ENCODE data around the gene TYW3.
"Not testable (repeated sequence)": the region's sequence is repeated elsewhere in the genome, so short reads cannot be mapped to it uniquely, and the experiment has no call there.

TYW3 gene

DNA sequence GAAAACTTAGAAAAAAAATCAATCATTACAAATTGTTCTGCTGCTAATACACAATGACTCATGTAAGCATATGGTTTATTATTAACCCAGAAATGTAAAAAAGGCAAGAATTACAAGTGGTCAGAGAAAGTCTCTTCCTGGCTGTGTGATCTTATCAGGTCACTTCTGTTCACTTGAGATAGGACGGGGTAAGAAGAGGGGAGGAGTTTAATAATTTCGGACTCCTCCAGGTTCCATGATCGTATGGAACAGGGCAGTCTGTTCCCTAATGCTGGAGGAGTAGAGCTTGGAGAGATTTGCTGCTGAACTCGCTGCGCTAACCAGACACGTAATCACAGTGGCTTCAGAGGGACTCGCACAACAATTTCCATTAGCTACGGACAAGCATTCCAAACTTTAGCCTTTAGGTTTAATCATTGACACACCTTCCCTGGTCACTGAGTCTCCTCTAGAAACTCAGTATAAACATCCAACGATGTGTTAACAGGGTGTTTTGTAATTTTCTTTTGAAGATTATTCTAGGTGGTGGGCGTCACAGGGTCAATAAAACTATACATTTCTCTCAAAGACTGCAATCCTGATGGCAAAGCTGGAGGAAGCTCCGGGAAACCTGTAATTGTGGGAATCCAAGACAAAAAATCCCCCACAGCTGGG, 1.4 kb upstream of the TYW3 start:
- no peak for DNase-seq (ENCODE audit: low read depth)

DNA sequence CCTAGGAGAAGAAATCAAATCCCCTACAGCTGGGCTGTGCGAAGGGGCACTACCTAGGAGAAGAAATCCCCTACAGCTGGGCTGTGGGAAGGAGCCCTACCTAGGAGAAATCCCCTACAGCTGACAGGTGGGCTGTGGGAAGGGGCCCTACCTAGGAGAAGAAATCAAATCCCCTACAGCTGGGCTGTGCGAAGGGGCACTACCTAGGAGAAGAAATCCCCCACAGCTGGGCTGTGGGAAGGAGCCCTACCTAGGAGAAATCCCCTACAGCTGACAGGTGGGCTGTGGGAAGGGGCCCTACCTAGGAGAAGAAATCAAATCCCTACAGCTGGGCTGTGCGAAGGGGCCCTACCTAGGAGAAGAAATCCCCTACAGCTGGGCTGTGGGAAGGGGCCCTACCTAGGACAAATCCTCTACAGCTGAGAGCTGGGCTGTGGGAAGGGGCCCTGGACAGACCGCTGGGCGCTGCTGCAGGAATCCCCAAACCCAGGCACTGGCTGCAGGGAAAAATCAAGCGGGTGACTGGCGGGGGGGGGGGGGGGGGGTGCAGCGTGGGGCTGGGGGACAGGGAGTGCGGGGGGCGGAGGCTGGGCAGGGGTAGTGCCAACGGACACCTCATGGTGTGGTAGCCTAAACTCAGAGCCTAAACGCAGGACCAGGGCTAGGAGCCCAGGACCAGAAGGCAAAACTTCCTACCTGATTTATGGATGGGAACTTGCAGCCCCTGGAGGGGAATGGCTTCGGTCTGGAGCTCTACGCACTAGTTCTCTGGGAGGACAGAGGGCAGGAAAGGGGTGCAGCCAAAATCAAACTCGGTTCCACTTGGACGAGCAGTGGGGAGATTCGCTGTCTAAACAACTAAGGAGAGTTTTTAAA, 643 bp upstream of the TYW3 start:
- not testable (repeated sequence) for DNase-seq (ENCODE audit: low read depth)

- no peak for DNase-seq (ENCODE audit: low read depth)
Observed at GRCh38 chr1:74733604-74734484, 892 bp downstream of the TYW3 start.

DNA sequence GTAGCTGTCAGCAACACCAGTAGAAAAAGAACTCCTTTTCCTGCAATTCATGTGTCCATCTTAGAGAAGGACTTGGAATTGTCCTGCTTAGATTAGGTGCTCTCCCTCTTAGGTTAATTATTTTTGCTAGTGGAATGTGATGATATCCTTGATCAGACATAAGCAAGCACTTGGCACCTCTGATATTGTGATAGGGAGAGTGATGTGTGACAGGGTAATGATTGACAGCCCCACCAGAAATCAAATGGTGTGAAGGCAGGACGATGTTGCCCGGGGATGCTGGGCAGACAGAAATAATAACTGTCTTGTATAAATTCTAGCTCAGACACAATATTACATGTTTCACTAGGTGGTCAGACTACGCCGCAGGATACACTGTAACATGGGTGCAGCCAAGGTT, 4.4 kb downstream of the TYW3 start:
- DNase-seq (ENCODE audit: low read depth) = no peak

GRCh38 chr1:74740307-74740980, 7.5 kb downstream of the TYW3 start:
- DNase-seq (ENCODE audit: low read depth) = not testable (repeated sequence)

- not testable (repeated sequence) for DNase-seq (ENCODE audit: low read depth)
Observed at GRCh38 chr1:74745247-74745646, 12.3 kb downstream of the TYW3 start.

DNA sequence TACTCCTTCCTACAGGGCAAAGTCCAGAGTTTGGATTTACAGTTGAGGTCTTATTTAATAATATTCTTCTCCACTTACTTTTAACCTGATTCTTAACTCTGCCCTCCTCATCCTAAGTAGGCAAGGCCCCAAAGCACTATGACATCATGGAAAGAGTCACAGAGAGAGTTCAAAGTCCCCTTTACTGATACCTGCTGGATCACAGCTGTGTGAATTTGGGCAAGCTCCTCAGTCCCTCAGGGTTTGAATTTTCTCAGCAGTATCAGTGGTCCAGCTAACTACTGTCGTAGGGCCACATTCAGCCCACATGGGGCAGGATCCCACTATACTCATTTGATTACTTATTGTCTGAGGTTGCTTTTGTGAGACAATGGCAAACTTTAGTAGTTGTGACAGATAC, 16.0 kb downstream of the TYW3 start:
- DNase-seq (ENCODE audit: low read depth) = no peak

DNA sequence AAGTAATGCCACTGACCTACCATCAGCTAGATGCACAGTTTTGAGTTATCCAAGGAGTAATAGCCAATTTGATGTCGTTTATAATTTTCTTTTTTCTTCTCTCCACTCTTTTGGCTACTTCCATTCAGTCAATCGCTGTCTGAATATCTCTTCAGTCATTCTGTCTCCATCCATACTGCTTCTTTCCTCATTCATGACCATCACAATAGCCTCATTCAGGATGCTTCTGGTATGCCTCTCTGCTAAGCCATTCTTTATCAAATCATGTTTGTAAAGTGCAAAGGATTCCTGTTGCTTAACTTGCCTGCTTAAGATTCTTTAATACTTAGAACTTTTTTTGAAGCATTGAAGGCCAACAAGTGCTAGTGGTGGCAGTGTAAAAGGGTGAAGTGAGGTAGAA, 20.2 kb downstream of the TYW3 start:
- no peak for DNase-seq (ENCODE audit: low read depth)

- DNase-seq (ENCODE audit: low read depth) = no peak
Observed at GRCh38 chr1:74755475-74755874, 22.5 kb downstream of the TYW3 start.

DNA sequence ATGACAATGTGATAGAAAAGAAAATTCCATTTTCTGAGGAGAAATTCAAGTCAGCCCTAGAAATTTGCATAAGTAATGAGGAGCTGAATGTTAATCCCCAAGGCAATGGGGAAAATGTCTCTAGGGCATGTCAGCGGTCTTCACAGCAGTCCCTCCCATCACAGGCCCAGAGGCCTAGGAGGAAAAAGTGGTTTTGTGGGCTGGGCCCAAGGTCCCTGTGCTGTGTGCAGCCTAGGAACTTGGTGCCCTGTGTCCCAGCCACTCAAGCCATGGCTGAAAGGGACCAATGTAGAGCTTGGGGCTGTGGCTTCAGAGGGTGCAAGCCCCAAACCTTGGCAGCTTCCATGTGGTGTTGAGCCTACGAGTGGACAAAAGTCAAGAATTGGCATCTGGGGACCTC, 23.7 kb downstream of the TYW3 start:
- DNase-seq (ENCODE audit: low read depth) = not testable (repeated sequence)

GRCh38 chr1:74763807-74764206, 30.9 kb downstream of the TYW3 start:
- DNase-seq (ENCODE audit: low read depth) = no peak

- no peak for DNase-seq (ENCODE audit: low read depth)
Observed at GRCh38 chr1:74766579-74766978, 33.6 kb downstream of the TYW3 start.

GRCh38 chr1:74767490-74767889, 34.5 kb downstream of the TYW3 start:
- DNase-seq (ENCODE audit: low read depth) = no peak

DNA sequence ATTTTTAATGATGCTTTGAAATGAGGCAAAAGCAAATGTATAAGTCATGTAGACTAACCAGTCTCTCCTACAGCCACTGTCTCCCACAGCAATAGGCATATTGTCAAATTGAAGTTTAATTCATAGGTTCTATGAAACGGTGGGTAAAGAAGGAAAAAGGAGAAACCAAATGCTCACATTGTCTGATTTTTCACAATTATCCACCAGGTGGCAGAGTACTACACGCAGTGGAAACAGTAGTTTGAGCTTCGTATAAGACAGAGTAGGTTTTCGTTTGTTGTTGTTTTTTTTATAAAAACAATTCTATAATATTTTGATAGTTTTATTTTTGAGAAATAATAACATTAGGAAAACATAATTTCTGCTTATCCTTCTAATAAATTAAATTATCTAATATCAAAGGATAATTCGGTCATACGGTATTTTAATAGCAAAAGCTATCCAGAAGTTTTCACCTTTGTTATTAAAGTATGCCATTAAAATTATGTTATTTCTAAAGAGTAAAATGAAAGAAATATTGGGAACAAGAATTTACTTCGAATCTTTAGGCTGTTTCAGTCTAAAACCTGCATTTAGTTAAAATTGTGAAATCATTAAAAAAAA, 39.1 kb downstream of the TYW3 start:
- DNase-seq (ENCODE audit: low read depth) = no peak

- no peak for DNase-seq (ENCODE audit: low read depth)
Observed at GRCh38 chr1:74772945-74773344, 40.0 kb downstream of the TYW3 start.

DNA sequence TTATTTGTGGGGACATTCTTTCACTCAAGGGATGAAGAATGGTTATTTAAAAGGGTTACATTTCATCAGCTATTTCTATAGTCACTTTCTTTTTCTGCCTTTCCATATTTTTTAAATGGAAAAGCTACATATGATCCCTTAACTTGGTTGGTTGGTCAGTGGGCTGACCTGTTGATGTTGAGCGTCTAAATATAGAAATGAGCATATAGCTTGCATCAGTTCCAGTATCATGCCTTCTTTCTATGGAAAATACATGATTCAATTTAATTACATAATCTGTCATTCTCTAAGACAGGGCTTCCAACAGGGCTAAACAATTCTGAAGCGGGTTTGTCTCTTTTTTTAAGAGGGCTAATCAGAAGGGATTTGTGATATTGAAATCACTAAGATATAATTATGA, 40.6 kb downstream of the TYW3 start:
- DNase-seq (ENCODE audit: low read depth) = no peak

- no peak for DNase-seq (ENCODE audit: low read depth)
Observed at GRCh38 chr1:74775735-74776134, 42.8 kb downstream of the TYW3 start.

DNA sequence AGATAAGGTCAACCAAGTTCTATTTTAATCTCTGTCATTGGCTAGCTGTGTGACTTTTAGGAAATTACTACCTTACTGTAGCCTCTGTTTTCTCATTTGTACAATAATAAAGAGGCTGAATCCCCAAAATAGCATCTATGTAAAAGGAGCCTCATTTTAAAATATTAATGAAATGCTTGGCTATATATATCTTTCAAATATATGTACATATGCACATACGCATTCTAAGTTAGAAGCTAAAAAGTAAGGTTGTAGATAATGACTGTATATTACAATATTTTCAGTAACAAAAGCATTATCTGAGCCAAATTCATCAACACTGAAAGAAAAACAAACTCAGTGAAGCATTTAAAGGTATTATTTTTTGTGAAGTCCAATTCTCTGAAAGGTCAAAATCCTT, 44.6 kb downstream of the TYW3 start:
- DNase-seq (ENCODE audit: low read depth) = no peak

- no peak for DNase-seq (ENCODE audit: low read depth)
Observed at GRCh38 chr1:74779750-74780149, 46.8 kb downstream of the TYW3 start.

DNA sequence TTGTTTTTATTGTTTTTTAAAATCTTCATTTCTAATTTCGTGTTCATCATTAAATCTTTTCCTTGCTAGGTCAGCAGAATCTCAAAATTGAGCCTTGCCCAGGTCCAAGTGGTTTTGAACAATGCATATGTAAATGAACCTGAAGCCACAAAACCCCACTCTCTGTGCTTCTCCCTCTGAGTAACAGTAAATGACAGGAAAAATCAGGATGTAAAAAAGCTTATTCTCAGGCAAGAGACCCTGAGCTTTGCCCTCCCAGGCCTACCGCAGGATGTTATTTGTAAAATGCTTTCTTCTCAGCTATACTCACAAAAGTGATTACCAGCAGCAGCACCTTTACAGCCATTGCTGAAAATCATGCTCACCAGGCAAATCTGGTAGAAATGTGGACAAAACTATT, 47.6 kb downstream of the TYW3 start:
- DNase-seq (ENCODE audit: low read depth) = no peak

- DNase-seq (ENCODE audit: low read depth) = no peak
Observed at GRCh38 chr1:74785944-74786343, 53.0 kb downstream of the TYW3 start.

GRCh38 chr1:74790453-74790852, 57.5 kb downstream of the TYW3 start:
- DNase-seq (ENCODE audit: low read depth) = no peak

Data from stimulated activated CD8-positive, alpha-beta memory T cell treated with anti-CD3 and anti-CD28 coated beads, Interleukin-15, amount 100 ng/mL, for 24 hours (primary cell).